Lower leg skin (tissue), 3 donors: ENCODE measurements around the gene DLG5.

ENCODE experiments used
- POLR2A ChIP-seq, 2 donors: fragments of 450-650 bp; IDR thresholded peaks; one replicate each; pipeline ENCODE4 v1.6.1; 2016 to 2017; ENCODE audit warnings: antibody characterized with exemption in 2 of 2, mild to moderate bottlenecking in 1 of 2, moderate library complexity in 1 of 2
- TF ChIP-seq, protein P1 (sequence below), 3 donors: fragments of 450-650 bp; IDR thresholded peaks; one replicate each; pipeline ENCODE4 v1.5.1; 2016; ENCODE audit warnings: antibody characterized with exemption in 3 of 3, mild to moderate bottlenecking in 3 of 3, moderate library complexity in 2 of 3

DNA sequence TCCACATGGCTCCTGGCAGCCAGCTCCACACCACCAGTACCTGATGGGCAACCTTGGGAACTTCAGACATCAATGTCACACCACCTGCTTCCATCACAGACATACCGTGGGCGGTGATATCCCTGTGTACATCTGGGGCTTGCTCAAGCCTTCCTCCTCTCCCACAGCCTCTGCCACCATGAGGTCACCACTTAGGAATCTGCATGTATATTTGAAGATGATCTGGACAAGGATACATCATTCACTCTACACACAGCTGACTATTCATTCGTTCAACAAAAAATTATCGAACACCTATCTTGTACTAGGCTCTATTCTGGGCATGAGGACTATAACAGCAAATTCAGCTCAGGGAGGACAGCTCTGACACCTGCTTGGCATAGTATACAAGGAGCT is 6.8 kb downstream of the DLG5 start:
- TF ChIP-seq POLR2A (IDR thresholded peaks at IDR 0.05): no peak
- TF ChIP-seq, protein P1, sequence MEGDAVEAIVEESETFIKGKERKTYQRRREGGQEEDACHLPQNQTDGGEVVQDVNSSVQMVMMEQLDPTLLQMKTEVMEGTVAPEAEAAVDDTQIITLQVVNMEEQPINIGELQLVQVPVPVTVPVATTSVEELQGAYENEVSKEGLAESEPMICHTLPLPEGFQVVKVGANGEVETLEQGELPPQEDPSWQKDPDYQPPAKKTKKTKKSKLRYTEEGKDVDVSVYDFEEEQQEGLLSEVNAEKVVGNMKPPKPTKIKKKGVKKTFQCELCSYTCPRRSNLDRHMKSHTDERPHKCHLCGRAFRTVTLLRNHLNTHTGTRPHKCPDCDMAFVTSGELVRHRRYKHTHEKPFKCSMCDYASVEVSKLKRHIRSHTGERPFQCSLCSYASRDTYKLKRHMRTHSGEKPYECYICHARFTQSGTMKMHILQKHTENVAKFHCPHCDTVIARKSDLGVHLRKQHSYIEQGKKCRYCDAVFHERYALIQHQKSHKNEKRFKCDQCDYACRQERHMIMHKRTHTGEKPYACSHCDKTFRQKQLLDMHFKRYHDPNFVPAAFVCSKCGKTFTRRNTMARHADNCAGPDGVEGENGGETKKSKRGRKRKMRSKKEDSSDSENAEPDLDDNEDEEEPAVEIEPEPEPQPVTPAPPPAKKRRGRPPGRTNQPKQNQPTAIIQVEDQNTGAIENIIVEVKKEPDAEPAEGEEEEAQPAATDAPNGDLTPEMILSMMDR (IDR thresholded peaks at IDR 0.05): no peak
